GM21786 (cell line): ENCODE measurements around the gene KRT26.
A peak's percentile ranks its signal among the peaks of the same experiment; 100 is the strongest.
"Not testable (repeated sequence)": the region's sequence is repeated elsewhere in the genome, so short reads cannot be mapped to it uniquely, and the experiment has no call there.

ENCODE experiments used
- ATAC-seq: cut with Tn5 transposase; IDR thresholded peaks from one replicate; pipeline ENCODE4 v1.9.1; 2021; ENCODE audit not compliant: unreplicated experiment

The KRT26 gene, protein sequence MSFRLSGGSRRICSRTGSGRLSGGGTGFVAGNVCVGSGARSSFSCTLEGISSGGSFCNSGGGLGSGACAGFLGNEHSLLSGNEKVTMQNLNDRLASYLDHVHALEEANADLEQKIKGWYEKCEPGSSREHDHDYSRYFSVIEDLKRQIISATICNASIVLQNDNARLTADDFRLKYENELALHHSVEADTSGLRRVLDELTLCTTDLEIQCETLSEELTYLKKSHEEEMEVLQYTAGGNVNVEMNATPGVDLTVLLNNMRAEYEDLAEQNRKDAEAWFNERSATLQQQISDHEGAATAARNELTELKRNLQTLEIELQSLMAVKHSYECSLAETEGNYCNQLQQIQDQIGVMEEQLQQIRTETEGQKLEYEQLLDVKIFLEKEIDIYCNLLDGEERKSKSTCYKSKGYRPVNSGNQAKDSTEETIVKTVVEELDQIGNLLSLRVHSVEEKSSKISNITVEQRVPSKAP

DNA sequence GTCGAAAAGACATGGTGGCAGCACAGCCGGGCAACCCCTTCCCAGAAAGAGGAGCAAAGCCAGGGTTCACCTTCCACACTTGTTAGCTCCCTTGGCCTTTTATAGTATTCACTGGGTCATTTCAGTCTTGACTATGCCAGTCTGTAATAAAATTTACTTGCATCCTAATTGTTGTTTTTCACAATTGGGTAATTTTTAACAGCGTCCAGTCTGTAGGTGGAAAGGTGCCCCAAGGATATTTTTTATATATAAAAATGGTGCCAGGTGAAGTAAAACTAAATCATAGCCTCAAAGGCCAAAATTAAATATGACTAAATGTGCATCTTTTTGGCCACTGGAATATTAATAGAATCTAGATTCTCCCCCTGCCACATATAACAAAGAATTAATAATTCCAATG lies at the start of gene KRT26:
Gene KRT26, minus strand, starts transcription at position 101 of the 400 bp plus-strand sequence. Its CDS starts 88 bp downstream, at position 13.
- no peak for ATAC-seq

- ATAC-seq: no peak
These were observed 49.5 kb upstream of the KRT26 start for GRCh38 chr17:40821536-40821935.

- ATAC-seq: no peak
These were observed 48.3 kb upstream of the KRT26 start for GRCh38 chr17:40820228-40820838.

DNA sequence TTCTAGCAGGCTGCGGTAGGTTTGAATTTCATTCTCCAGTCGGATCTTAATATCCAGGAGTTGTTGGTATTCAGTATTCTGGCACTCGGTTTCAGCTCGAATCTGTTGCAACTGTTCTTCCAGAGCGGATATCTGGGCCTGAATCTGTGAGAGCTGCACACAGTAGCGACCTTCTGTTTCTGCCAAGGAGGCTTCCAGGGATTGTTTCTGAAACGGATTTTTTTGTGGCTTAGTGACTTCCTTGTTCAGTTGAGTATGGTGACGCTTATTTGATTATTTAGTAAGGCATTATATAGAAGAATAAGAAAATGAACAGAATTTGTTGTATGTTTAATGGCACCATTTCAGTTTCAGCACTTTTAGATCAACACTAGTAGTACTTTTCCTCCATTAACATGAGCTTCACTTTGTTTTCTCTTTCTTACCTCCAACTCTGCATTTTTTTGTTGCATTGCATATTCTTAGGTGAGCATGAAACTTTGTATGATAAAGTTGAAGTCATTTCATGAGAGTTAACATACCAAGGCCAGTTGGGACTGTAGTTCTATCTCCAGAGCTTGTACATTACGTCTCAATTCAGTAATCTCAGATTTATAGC lies 47.6 kb upstream of the KRT26 start:
- no peak for ATAC-seq

- peak; percentile 81 for ATAC-seq
These were observed 46.9 kb upstream of the KRT26 start for GRCh38 chr17:40818733-40819527.

DNA sequence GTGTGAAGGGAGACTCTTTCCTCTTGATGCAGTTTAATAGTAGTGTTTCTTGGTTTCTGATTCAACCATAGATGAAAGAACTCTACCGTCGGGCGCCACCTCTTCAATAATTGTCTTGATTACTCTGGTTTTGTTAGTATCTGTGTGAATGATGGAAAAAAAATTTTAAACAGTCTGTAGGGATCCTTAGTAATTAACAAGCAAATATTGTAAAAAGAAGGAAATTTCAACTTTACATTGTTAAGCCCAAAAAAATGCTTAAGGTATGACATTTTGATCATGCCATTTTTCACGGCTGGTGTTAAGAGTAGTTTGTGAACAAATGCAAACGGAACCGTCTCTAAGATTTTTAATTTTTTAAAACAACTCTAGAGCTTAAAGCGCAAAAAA lies 46.3 kb upstream of the KRT26 start:
- no peak for ATAC-seq

- ATAC-seq: no peak
These were observed 45.2 kb upstream of the KRT26 start for GRCh38 chr17:40817103-40817682.

- ATAC-seq: no peak
These were observed 44.6 kb upstream of the KRT26 start for GRCh38 chr17:40816569-40816968.

GRCh38 chr17:40815381-40815780 lies 43.4 kb upstream of the KRT26 start:
- no peak for ATAC-seq

DNA sequence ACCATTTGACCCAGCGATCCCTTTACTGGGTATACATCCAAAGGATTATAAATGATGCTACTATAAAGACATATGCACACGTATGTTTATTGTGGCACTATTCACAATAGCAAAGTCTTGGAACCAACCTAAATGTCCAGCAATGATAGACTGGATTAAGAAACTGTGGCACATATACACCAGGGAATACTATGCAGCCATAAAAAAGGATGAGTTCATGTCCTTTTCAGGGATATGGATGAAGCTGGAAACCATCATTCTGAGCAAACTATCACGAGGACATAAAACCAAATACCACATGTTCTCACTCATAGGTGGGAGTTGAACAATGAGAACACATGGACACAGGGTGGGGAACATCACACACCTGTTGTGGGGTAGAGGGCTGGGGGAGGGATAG lies 42.7 kb upstream of the KRT26 start:
- not testable (repeated sequence) for ATAC-seq

DNA sequence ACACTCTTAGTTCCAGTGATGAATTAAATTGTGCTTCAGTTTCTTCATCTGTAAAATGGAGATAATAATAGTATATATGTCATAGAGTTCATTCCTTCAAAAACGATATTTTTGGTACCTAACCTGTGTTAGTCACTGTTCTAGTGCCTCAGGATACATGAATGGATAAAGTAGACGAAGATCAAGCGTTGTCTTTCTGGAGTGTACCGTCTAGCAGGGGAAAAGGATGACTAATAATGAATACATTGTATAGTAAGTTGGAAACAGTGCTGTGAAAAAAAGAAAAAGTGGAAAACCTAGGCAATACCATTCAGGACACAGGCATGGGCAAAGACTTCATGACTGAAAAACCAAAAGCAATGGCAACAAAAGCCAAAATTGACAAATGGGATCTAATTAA lies 41.8 kb upstream of the KRT26 start:
- ATAC-seq: no peak

GRCh38 chr17:40812639-40813038 lies 40.6 kb upstream of the KRT26 start:
- ATAC-seq: no peak

- no peak for ATAC-seq
These were observed 38.5 kb upstream of the KRT26 start for GRCh38 chr17:40810494-40810893.

DNA sequence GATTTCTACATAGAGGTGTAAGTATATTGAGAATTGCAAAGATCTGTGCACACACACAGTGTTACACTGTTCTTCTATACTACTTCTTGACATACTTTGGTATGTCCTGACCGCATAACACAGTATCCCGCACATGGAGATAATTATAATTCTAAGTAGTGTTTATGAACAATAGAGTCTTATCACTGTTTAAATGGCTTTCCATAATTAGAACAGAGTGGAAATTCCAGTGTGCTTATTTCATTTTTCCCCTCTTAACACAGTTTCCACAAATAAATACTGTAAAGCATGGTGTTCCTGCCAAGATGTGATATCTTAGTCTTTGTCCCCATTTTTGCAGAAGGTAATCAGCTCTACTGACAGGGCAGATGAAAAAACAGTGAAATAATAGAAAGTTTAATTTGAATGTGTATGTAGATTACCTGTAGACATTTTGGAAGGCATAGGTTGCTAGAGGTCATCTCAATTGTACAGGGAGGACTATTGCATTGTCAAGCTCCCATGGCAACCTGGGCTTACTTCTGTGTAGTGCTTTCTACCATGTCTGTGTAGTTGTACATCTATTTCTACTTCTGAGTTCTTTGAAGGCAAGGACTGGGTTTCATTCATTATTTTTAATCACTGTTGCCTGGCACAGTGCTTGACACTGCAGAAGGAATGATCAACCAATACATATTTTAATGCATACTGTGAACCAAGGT lies 37.9 kb upstream of the KRT26 start:
- no peak for ATAC-seq

GRCh38 chr17:40806131-40806530 lies 34.1 kb upstream of the KRT26 start:
- no peak for ATAC-seq

DNA sequence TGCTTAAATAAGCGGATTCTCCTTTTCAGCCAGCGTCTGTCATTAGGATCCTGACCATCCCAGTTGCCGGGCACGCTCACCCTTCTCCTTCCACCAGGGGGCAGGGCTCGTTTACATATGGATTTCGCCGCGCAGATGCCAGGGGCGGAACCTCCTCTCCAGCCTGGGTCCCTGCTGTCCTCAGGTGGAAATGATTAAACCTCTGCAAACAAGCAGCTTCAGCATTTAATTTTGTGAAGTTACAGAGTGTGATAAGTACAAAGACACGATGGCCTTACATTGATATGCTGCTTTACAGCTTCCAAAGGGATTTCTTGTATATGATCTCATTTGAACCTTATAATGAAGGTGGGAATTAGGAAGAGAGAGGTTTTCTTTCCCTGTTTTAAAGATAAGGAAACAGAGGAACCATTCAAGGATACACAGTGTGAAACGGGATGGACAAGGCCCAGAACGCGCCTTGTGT lies 31.6 kb upstream of the KRT26 start:
- no peak for ATAC-seq

- ATAC-seq: no peak
These were observed 29.2 kb upstream of the KRT26 start for GRCh38 chr17:40801157-40801556.

GRCh38 chr17:40800381-40800780 lies 28.4 kb upstream of the KRT26 start:
- ATAC-seq: no peak

GRCh38 chr17:40799859-40800258 lies 27.9 kb upstream of the KRT26 start, which contains the start of gene KRT28:
KRT28 (minus strand) TSS chr17:40799959; CDS start chr17:40799893, 66 bp downstream.
- ATAC-seq: no peak

- ATAC-seq: no peak
These were observed 24.8 kb upstream of the KRT26 start for GRCh38 chr17:40796846-40797245.
